GM08714 (cell line): ENCODE measurements around the gene SGIP1.

Experiments used
- H3K4me3 ChIP-seq: fragments of 200-500 bp; sonication (Bioruptor generic); 2 replicates; pipeline ENCODE4 v1.5.1; 2014; ENCODE audit warnings: mild to moderate bottlenecking, low read length, inconsistent platforms
- ZNF274 ChIP-seq: IDR thresholded peaks from 2 replicates; pipeline ENCODE4 v1.6.1; 2012; ENCODE audit warnings: mild to moderate bottlenecking, low read depth, low read length

SGIP1 gene

GRCh38 chr1:66533804-66534740, at the start of gene SGIP1:
Gene SGIP1, plus strand, starts transcription at chr1:66534153. Its CDS starts 206 bp downstream, at chr1:66534359.
- no peak for TF ChIP-seq ZNF274
- H3K4me3 ChIP-seq: no peak within 1 kb of the TSS

- no peak overlapping the region for H3K4me3 ChIP-seq
- TF ChIP-seq ZNF274: no peak
Observed at GRCh38 chr1:66489151-66489550, 44.8 kb upstream of the SGIP1 start.

DNA sequence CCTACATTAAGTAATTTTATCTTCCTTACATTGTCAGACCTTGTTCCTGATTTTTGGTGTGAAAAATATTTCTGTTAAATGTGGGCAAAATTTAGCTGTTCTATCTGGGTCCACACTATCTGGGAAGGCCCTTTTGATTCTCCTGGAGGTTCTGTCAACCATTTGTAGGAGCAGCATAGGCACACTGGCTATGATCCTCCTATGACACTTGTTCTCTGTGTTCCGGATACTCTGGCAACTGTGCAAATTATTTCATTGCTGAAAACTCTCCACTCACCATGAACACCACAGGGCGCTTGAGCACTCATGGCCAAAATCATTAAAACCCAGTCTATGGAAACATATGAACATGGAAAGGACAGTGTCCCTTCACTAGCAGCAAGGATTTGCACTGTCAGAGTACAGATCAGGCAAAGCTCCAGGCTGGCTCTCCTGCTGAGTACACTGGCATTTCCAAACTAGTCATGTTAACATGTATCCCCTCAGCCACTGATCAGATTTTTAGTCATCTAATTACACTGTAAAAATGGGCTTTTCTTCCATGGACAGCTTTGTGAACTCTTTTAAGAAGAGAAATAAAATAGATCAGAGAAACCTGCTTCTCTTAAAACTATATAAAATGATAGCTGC, 43.9 kb upstream of the SGIP1 start:
- no peak overlapping the region for H3K4me3 ChIP-seq
- no peak for TF ChIP-seq ZNF274

- H3K4me3 ChIP-seq: no peak overlapping the region
- TF ChIP-seq ZNF274: no peak
Observed at GRCh38 chr1:66490816-66491215, 43.1 kb upstream of the SGIP1 start.

DNA sequence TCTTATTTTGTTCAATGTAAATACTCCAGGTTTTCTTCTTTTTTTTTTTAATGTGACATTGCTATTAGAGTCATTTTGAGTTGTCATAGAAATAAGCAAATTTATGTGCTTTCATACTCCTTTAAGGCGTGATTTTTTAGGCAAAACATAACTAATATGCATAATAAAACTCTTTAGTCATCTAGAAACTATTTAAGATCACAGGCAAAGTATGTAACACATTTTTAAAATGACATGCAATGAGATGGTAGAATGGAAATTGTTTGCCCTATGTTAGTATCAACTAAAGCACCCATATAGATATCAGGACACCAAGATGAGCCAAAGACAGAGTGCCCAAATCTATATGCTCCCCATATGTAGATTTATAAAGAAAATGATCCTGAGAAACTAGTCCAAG, 41.5 kb upstream of the SGIP1 start:
- TF ChIP-seq ZNF274: no peak
- H3K4me3 ChIP-seq: no peak overlapping the region

DNA sequence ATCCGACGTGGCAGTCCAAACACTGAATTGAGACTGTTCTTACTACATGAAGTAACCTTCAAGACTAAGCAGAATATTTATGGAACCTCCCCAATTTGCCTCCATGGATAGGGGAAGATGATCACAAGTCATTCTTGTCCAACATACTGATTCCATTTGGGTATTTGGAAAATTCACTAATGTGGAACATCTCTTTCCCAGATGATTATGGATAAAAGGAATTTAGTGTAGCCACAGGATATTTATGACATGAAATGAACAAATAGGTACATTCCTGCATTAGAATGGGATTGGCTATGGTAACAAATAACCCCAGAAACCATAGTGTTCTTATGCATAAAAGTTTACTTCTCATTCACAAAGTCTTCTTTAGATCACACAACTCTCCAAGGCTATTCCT, 40.2 kb upstream of the SGIP1 start:
- TF ChIP-seq ZNF274: no peak
- H3K4me3 ChIP-seq: no peak overlapping the region

DNA sequence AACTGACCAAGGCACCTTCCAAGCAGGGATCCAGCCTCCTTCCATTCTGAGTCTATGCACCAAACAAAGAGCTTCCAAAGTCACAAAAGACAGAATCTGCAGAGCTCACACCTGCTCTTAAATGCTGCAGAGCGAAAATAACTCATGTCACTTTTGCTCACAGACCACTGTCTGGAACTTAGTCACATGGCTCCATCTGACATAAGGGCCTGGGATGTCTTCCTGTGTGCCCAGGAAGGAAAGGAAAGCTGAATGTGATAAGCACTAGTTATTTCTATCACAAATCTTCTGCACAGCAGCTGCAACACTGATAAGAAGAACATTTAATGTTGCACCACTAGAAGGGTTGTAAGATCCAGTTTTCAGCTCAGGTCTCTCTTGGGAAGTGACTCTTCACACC, 39.5 kb upstream of the SGIP1 start:
- TF ChIP-seq ZNF274: no peak
- H3K4me3 ChIP-seq: no peak overlapping the region

GRCh38 chr1:66495495-66495894, 38.5 kb upstream of the SGIP1 start:
- no peak for TF ChIP-seq ZNF274
- no peak overlapping the region for H3K4me3 ChIP-seq

GRCh38 chr1:66497910-66498309, 36.0 kb upstream of the SGIP1 start:
- no peak overlapping the region for H3K4me3 ChIP-seq
- TF ChIP-seq ZNF274: no peak

GRCh38 chr1:66500301-66500700, 33.7 kb upstream of the SGIP1 start:
- TF ChIP-seq ZNF274: no peak
- no peak overlapping the region for H3K4me3 ChIP-seq

- no peak for TF ChIP-seq ZNF274
- H3K4me3 ChIP-seq: no peak overlapping the region
Observed at GRCh38 chr1:66502086-66502485, 31.9 kb upstream of the SGIP1 start.

DNA sequence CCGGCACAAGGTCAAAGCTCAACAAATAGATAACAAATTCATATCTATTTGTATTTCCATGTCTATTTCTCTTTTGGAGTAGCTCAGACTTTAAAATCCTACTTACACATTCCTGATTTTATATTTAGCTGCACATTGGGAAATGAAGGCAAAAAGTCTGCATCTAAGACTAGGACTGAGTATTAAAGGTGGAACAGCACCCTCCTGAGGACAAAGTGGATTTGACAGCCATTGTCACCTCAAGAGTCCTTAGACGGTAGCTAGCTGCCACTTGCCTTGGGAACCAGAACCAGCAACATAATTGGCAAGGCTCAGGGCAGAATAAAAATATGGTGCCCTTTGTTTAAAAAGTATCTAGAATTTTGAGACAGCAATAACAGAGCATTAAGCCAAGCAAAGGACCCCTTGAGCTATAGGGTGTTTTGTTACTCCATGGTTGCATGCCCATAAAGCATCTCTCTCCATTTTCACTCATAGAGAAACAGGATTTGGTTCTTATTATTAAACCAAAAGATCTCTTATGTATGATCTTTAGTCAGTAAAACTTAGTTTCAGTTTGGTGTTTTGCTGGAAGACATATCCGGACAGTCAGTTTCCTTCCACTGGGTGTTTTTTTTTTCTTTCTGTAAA, 30.0 kb upstream of the SGIP1 start:
- no peak overlapping the region for H3K4me3 ChIP-seq
- TF ChIP-seq ZNF274: no peak

- TF ChIP-seq ZNF274: no peak
- H3K4me3 ChIP-seq: no peak overlapping the region
Observed at GRCh38 chr1:66505671-66506392, 28.1 kb upstream of the SGIP1 start.

DNA sequence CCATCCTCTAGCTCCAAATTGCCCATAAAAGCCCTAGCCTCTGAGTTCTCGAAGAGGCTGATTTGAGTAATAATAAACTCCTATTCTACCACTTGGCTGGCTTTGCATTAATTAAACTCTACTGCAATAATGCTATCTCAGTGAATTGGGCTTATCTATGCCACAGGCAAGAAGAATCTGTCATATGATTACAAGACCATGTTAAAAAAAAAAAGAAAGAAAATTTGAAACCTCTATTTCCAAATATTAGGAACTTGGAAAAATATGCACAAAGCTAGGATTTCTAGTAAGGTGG, 27.6 kb upstream of the SGIP1 start:
- no peak for TF ChIP-seq ZNF274
- no peak overlapping the region for H3K4me3 ChIP-seq
